CD4-positive, alpha-beta T cell (primary cell): ENCODE measurements around the gene RNF220. TPM values are rescaled to one million over a fixed set of nuclear protein-coding genes. Genes with fewer than 3 reads are reported as not detected.
A peak's percentile ranks its signal among the peaks of the same experiment; 100 is the strongest.

ENCODE experiments used
- ATAC-seq: fragments of 200-7000 bp; cut with Tn5 transposase; one replicate; pipeline ENCODE4 v1.10.0; 2022; ENCODE audit warnings: mild to moderate bottlenecking; ENCODE audit not compliant: poor library complexity
- CTCF ChIA-PET: fragments of 350-600 bp; sonication (Branson Sonifier 250); formaldehyde crosslinking; loops from one replicate; lab custom pipeline; 2021; ENCODE audit warnings: antibody characterized with exemption, inconsistent platforms; lab: Charles Lee
- POLR2A ChIA-PET: fragments of 350-600 bp; sonication (Branson Sonifier 250); formaldehyde crosslinking; loops from one replicate; lab custom pipeline; 2021; ENCODE audit warnings: antibody characterized with exemption, inconsistent platforms; lab: Charles Lee
- DNase-seq, 14 experiments: peaks; one replicate each; pipeline ENCODE4 v3.0.0-alpha.2; 2013 to 2020; ENCODE audit warnings: mixed read lengths in 2 of 14
- H3K27ac ChIP-seq, 2 donors: one replicate each; pipeline versions ENCODE4 v1.5.1 to v1.7.0; 2013; ENCODE audit warnings: low read length in 2 of 2, low read depth in 1 of 2, mild to moderate bottlenecking in 1 of 2
- H3K27me3 ChIP-seq, 2 experiments: 1 replicate in 1 of 2; 2 replicates in 1 of 2; pipeline versions ENCODE4 v1.6.1 to v1.7.0; 2013; ENCODE audit warnings: low read length in 2 of 2, control low read depth in 1 of 2, mild to moderate bottlenecking in 1 of 2, moderate library complexity in 1 of 2; ENCODE audit not compliant: insufficient read depth in 2 of 2, control insufficient read depth in 1 of 2
- H3K36me3 ChIP-seq: one replicate; pipeline ENCODE4 v1.6.1; 2013; ENCODE audit warnings: low read length, control low read depth; ENCODE audit not compliant: insufficient read depth
- H3K4me1 ChIP-seq: one replicate; pipeline ENCODE4 v1.6.1; 2013; ENCODE audit warnings: low read length, control low read depth; ENCODE audit not compliant: insufficient read depth
- H3K4me3 ChIP-seq: one replicate; pipeline ENCODE4 v1.5.1; 2013; ENCODE audit warnings: mild to moderate bottlenecking, low read length, moderate library complexity
- H3K9me3 ChIP-seq, 2 experiments: 1 replicate in 1 of 2; 2 replicates in 1 of 2; pipeline versions ENCODE4 v1.6.1 to v1.7.0; 2013; ENCODE audit warnings: low read length in 2 of 2, mild to moderate bottlenecking in 2 of 2, control low read depth in 1 of 2, moderate library complexity in 1 of 2; ENCODE audit not compliant: control insufficient read depth in 1 of 2, insufficient read depth in 1 of 2
- H3K27ac Mint-ChIP-seq: one replicate; pipeline ENCODE4 v1.8.0; 2020; ENCODE audit warnings: mixed read lengths
- H3K27me3 Mint-ChIP-seq: one replicate; pipeline ENCODE4 v1.8.0; 2021; ENCODE audit warnings: mixed read lengths
- H3K36me3 Mint-ChIP-seq: one replicate; pipeline ENCODE4 v1.8.0; 2021; ENCODE audit warnings: low read depth, mixed read lengths
- H3K4me1 Mint-ChIP-seq: one replicate; pipeline ENCODE4 v1.8.0; 2021; ENCODE audit warnings: low read depth, mixed read lengths
- H3K4me3 Mint-ChIP-seq: one replicate; pipeline ENCODE4 v1.8.0; 2020; ENCODE audit warnings: mild to moderate bottlenecking, mixed read lengths
- H3K9me3 Mint-ChIP-seq: one replicate; pipeline ENCODE4 v1.8.0; 2020; ENCODE audit warnings: mixed read lengths
- CTCF ChIP-seq: fragments of 200-600 bp; IDR thresholded peaks from one replicate; pipeline ENCODE4 v1.8.0; 2022; ENCODE audit warnings: antibody characterized with exemption, mild to moderate bottlenecking
- intact Hi-C, 2 experiments: fragments of 100-400 bp; cut with DNase I in 1 of 2; cut with micrococcal nuclease in 1 of 2; formaldehyde crosslinking; loops; one replicate each; pipeline versions ENCODE4 v1.15.1 to v1.9.0; 2023 to 2025; cut with DNase I, micrococcal nuclease
- polyA plus RNA-seq, 2 donors: library from polyadenylated mRNA; unstranded; fragments of 120-200 nt; gene quantifications; one replicate each; pipeline ENCODE4 v1.2.1, GENCODE V29; 2013
- total RNA-seq, 174 experiments: library from RNA in 2 of 174; stranded (reverse) in 2 of 174; gene quantifications; one replicate each; pipeline ENCODE4 v1.2.3 and lab custom pipeline; 2021 to 2026

The RNF220 gene
- 10 to 100 TPM; 76.0 to 77.9 TPM for total RNA-seq
- polyA plus RNA-seq (2013, experiment 1 of 2), result 105 TPM
- 95.1 TPM for polyA plus RNA-seq (2013, experiment 2 of 2)
- total RNA-seq (lab: John Stamatoyannopoulos, UW), result 73.0 to 170 (median 114) reads per million in 172 experiments

- Histone ChIP-seq H3K4me1 (peaks cover 42% of the 10 kb centered on the region), H3K27me3 (peaks cover 69 to 94% of the 10 kb centered on the region in 2 experiments), H3K4me3 (peak within 1 kb of the TSS; percentile 61), H3K36me3 (no peaks in the 10 kb centered on the region), H3K27ac (no peak within 1 kb of the TSS), H3K9me3 (peaks cover 0 to 29% of the 10 kb centered on the region in 2 experiments)
- TF ChIP-seq CTCF, result no peak
- POLR2A ChIA-PET, result no interaction called here
- CTCF ChIA-PET, result interaction anchor here (0.6 kb wide), 1 partner anchor 26 kb away, joined by 4 read pairs; no protein-coding TSS in a partner anchor
- Mint-ChIP-seq H3K9me3 (no peaks in the 10 kb centered on the region), H3K27me3 (peaks cover 62% of the 10 kb centered on the region), H3K27ac (no peak within 1 kb of the TSS), H3K4me1 (peaks cover 36% of the 10 kb centered on the region), H3K4me3 (peak within 1 kb of the TSS; percentile 89), H3K36me3 (no peaks in the 10 kb centered on the region)
- ATAC-seq, result peak; percentile 35
- intact Hi-C loops, result no loop called here
- DNase-seq, result peak in 7 of 14 experiments; percentile 21 to 71 (median 38)
Observed at GRCh38 chr1:44405031-44405797, at the start of gene RNF220. TSS of gene RNF220 (plus strand) at chr1:44405255.

- ATAC-seq, result no peak
- Histone ChIP-seq H3K36me3 (no peaks in the 10 kb centered on the region), H3K9me3 (no peaks in the 10 kb centered on the region), H3K27me3 (no peaks in the 10 kb centered on the region), H3K27ac (no peak overlapping the region), H3K4me3 (peak overlapping the region; percentile 18), H3K4me1 (peaks cover 19% of the 10 kb centered on the region)
- H3K36me3 Mint-ChIP-seq, result peaks cover 5% of the 10 kb centered on the region
- CTCF ChIA-PET, result no interaction called here
- H3K27me3 Mint-ChIP-seq, result no peaks in the 10 kb centered on the region
- peaks cover 45% of the 10 kb centered on the region for H3K4me1 Mint-ChIP-seq
- DNase-seq, result peak in 2 of 14 experiments; percentile 3 to 19
- POLR2A ChIA-PET, result interaction anchor here (1.2 kb wide), 1 partner anchor 276 kb away, joined by 4 read pairs; no protein-coding TSS in a partner anchor
- intact Hi-C loops, result loop anchor here in 1 of 2 experiments (2.0 to 10.0 kb wide), 6 partner anchors 275 to 1839 kb away; partner anchors contain the start of genes ARMH1, ATP6V0B, B4GALT2 and CFAP57
- TF ChIP-seq CTCF, result no peak
- peak overlapping the region; percentile 94 for H3K4me3 Mint-ChIP-seq
- no peaks in the 10 kb centered on the region for H3K9me3 Mint-ChIP-seq
- H3K27ac Mint-ChIP-seq, result peak overlapping the region; percentile 63
Observed at GRCh38 chr1:44355582-44356305, 49.3 kb upstream of the RNF220 start.

- DNase-seq (no peak), ATAC-seq (no peak)
- Histone ChIP-seq H3K4me1 (peaks cover 19% of the 10 kb centered on the region), H3K27me3 (no peaks in the 10 kb centered on the region), H3K27ac (no peak overlapping the region), H3K9me3 (no peaks in the 10 kb centered on the region), H3K36me3 (no peaks in the 10 kb centered on the region), H3K4me3 (no peak overlapping the region)
- intact Hi-C loops, result loop anchor here in 1 of 2 experiments (2.0 to 10.0 kb wide), 6 partner anchors 273 to 1837 kb away; partner anchors contain the start of genes ARMH1, ATP6V0B, B4GALT2 and CFAP57
- H3K36me3 Mint-ChIP-seq, result no peaks in the 10 kb centered on the region
- CTCF ChIA-PET, result no interaction called here
- POLR2A ChIA-PET, result no interaction called here
- H3K9me3 Mint-ChIP-seq, result no peaks in the 10 kb centered on the region
- no peaks in the 10 kb centered on the region for H3K27me3 Mint-ChIP-seq
- no peak for TF ChIP-seq CTCF
- H3K4me3 Mint-ChIP-seq, result no peak overlapping the region
- peaks cover 30% of the 10 kb centered on the region for H3K4me1 Mint-ChIP-seq
- no peak overlapping the region for H3K27ac Mint-ChIP-seq
Observed at GRCh38 chr1:44357710-44358109, 47.3 kb upstream of the RNF220 start.
